Right lung (tissue), 5 donors: Measurements from ENCODE around the gene CD58. TPM values are rescaled to one million over a fixed set of nuclear protein-coding genes. Genes with fewer than 3 reads are reported as not detected.

Experiments
- DNase-seq, 2 donors: peaks; one replicate each; pipeline ENCODE4 v3.0.0-alpha.2; 2013
- polyA plus RNA-seq, 5 donors: library from polyadenylated mRNA; unstranded; fragments of 120-200 nt; gene quantifications; one replicate each; pipeline versions ENCODE4 v1.2.1 to v1.2.3, GENCODE V29; 2013; ENCODE audit warnings: inconsistent platforms in 1 of 5, low replicate concordance in 1 of 5; ENCODE audit not compliant: insufficient read length in 5 of 5, insufficient read depth in 1 of 5

Gene CD58
- polyA plus RNA-seq, 5 donors, result 9.6 to 16.9 (median 14.0) TPM

DNA sequence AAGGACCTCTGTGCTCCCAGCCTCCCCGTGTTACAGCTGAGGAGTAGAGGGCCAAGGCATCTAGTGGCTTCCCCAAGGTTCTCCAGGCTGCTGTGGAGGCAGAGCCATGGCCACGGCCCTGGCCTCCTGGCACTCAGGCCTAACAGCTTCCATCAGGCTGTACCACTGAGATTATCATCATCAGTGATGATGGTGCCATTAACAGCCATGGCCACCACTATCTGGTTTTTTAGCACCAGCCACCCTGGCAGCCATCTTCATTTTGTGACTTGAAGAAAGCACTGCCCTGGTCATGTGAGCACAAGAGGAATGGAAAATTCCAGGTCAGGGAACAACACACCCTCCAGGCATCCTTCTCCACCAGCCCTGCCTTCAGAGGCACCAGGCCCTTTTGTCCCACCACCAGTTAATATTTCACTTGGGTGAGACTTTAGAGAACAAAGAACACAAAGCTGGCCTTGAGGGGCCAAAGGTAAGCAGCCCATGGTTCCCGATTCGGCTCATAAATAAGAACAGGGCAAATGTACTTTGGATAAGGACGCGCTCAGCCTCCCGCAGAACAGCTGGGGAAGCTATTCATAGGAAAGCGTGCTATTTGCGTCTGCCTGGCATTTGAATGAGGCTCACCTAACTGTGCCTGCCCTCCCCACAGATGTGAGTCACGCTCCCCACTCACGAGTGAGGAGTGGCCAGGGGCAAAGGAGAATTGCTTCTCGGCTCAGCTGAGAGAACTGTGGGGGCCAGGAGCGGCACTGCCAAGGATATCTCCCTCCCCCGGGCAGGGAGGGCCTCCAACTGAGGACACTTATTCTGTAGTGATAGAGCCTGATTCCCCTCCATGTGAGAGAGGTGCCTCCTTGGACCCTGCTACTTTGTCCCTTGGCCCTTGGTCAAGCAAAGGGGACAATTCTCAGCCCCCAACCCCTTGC is 95.6 kb downstream of the CD58 start:
- DNase-seq, result no peak

- DNase-seq, result no peak
Measured at GRCh38 chr1:116472431-116472961, 98.3 kb downstream of the CD58 start.

- no peak for DNase-seq
Measured at GRCh38 chr1:116471241-116471640, 99.6 kb downstream of the CD58 start.

GRCh38 chr1:116470671-116471070 is 100.2 kb downstream of the CD58 start:
- DNase-seq, result no peak

DNA sequence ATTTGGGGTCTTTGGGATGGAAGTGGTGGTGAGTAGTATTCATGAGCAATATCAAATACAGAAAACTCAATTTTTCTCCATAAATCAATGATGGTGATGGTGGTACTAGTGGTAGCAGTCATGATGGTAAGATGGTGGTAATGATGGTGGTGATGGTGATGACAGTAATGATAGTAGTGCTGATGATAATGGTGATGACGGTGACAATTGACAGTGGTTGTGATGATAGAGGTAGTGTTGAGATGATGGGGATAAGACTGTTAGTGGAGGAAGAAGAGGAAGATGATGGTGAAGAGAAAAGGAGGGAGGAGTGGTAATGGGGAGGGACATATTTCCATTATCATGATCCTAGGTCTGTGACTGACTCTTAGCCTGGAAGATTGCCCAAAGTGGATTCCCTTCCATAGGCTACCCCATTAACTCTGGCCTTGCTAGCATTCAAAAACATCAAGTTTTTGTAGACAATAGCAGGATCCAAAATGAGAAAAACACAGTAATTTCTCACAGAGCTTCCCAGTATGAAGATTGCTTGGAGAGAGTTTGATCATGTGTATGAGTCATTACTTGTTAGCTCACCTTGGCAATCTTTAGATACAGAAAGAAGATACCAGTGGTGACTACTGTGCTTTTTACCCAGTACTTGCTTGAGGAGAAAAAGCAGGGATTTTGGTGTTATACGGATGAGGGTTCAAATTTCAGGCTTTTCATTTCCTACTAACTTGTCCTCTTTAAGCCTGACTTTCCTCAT is 103.8 kb downstream of the CD58 start:
- no peak for DNase-seq

DNA sequence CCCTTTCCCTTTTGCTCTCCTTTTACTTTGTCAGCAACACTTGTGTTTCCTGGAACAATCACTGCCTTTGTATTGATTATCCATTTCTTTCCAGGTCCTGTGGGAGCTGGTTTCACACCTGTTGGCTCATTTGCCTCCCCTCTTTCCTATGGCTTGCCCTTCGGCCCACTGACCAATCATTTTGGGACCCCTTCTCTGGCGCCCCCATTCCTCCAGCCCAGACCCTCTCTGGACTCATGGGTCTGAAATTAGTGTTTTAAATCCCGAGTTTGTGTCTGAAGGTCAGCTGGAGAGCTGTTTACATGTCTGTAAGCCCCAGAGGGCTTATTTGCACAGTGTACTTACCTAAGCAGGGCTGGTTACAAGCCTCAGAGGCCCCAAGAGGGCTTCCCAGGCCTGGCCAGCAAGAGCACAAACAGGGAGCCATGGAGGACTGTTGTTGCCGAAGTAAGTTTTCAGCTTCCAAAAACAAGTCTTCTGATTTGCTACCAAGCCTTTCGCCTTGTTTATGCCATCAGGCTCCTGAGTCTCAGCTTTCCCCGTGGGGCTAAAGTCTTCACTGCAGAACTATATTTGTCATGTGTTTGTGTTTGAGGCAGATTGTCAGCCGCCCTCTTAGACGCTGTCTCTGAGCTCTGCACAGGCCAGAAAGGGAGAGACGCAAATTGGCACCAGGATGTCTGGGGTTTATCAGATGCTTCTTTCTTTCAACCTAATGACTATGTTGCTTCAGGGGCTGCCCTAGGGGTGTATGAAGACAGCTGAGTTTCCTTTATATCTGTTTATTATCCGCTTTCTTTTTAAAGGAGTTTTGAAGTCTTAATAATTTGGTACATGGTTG is 104.8 kb downstream of the CD58 start:
- DNase-seq, result no peak

DNA sequence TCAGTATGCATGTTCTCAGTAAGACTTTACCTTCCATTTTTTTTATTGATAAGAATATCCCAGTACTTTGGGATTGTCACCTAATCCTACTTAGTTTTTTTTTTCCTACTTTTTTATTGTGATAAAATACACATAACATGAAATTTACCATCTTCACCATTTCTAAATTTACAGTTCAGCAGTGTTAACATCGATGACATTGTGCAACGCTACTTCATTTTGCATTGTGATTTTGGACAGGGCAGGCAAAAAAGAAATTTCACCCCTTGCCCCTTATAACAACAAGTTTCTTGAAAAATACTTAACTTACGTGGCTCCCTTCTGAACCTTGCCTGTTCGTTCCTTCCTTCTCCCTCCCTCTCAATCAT is 105.4 kb downstream of the CD58 start:
- no peak for DNase-seq

Other genes starting within 250 kb of the CD58 start
- gene ATP1A1, start 197.8 kb downstream of the CD58 start, polyA plus RNA-seq, result 100 to 1,000 TPM; 204 to 274 (median 208) TPM
- gene IGSF3, start 96.7 kb upstream of the CD58 start, polyA plus RNA-seq, result 10 to 100 TPM; 28.8 to 52.5 (median 42.7) TPM
- gene CD2, start 183.4 kb upstream of the CD58 start, polyA plus RNA-seq, result under 1 TPM; 0.33 to 0.87 (median 0.50) TPM